ENCODE results near the gene EFNA5. TPM values are rescaled to one million over a fixed set of nuclear protein-coding genes. Genes with fewer than 3 reads are reported as not detected.

Gene EFNA5
- total and polyA plus RNA-seq, 2 of the 13 experiments (the other 11 are each of a cell fraction or from before 2014, with no cell fraction given), result not detected

GRCh38 chr5:107418071-107418470 is 252.7 kb downstream of the EFNA5 start:
- no peak for FAIRE-seq
- Histone ChIP-seq H3K9me3 (ENCODE audit: low read length) (no peaks in the 10 kb centered on the region), H3K4me1 (ENCODE audit: insufficient read depth, low read length) (no peaks in the 10 kb centered on the region), H4K20me1 (ENCODE audit: insufficient read depth, low read length) (no peaks in the 10 kb centered on the region), H3K79me2 (ENCODE audit: insufficient read depth, low read length) (no peaks in the 10 kb centered on the region), H3K36me3 (replicated peaks in 1 of 2; ENCODE audit: control insufficient read depth in 1 of 2, insufficient read depth in 2 of 2, low read length in 2 of 2) (no peaks in the 10 kb centered on the region), H3K27ac (ENCODE audit: extremely low read length, insufficient read depth, low read length) (no peak overlapping the region), H3K4me2 (ENCODE audit: low read depth, low read length) (no peak overlapping the region), H3K9ac (ENCODE audit: insufficient read depth, low read depth, low read length) (no peak overlapping the region), H3K4me3 (replicated peaks in 1 of 3; ENCODE audit: insufficient read depth in 1 of 3, low read depth in 2 of 3, low read length in 3 of 3) (no peak overlapping the region), H2AFZ (ENCODE audit: low read length) (no peak overlapping the region), H3K27me3 (ENCODE audit: control insufficient read depth in 1 of 2, insufficient read depth in 2 of 2, low read length in 2 of 2) (no peaks in the 10 kb centered on the region)
- intact Hi-C loops (cut with micrococcal nuclease; ENCODE audit: unreplicated experiment) (no loop called here), in situ Hi-C loops (cut with HindIII; ENCODE audit: extremely low pct_ligation_motif_present, low pct_unique_long_range_greater_than_20kb) (no loop called here)
- ATAC-seq, result no peak
- no TSS peak for BruUV-seq (replicated peaks)
- CTCF ChIA-PET (ENCODE audit: low intra/inter-chr PET ratio, low total read pairs), result no interaction called here
- no peak for TF ChIP-seq FIP1L1 (IDR thresholded peaks at IDR 0.05; ENCODE audit: borderline replicate concordance, insufficient read depth, low read depth, low read length)
- TF ChIP-seq ZNF691 (CRISPR knock-in tag; IDR thresholded peaks at IDR 0.05; ENCODE audit: borderline replicate concordance, low read depth), result no peak
- TF ChIP-seq SCMH1 (CRISPR knock-in tag; IDR thresholded peaks at IDR 0.05; ENCODE audit: borderline replicate concordance), result no peak
- POLR2A ChIA-PET, result no interaction called here
- 3% methylated on average over 2 of the region's 2 CpGs for WGBS (ENCODE audit: low lambda C conversion rate)
- no peak for DNase-seq (ENCODE audit: low spot score)

- H3K79me2 ChIP-seq (ENCODE audit: insufficient read depth, low read length), result no peaks in the 10 kb centered on the region
- WGBS (ENCODE audit: low lambda C conversion rate), result 0% methylated on average over 1 of the region's 1 CpG
- H3K27me3 ChIP-seq (ENCODE audit: control insufficient read depth in 1 of 2, insufficient read depth in 2 of 2, low read length in 2 of 2), result no peaks in the 10 kb centered on the region
- H2AFZ ChIP-seq (ENCODE audit: low read length), result no peak overlapping the region
- H4K20me1 ChIP-seq (ENCODE audit: insufficient read depth, low read length), result no peaks in the 10 kb centered on the region
- no peak overlapping the region for H3K4me3 ChIP-seq (replicated peaks in 1 of 3; ENCODE audit: insufficient read depth in 1 of 3, low read depth in 2 of 3, low read length in 3 of 3)
- in situ Hi-C loops (cut with HindIII; ENCODE audit: extremely low pct_ligation_motif_present, low pct_unique_long_range_greater_than_20kb) (no loop called here), intact Hi-C loops (cut with micrococcal nuclease; ENCODE audit: unreplicated experiment) (no loop called here)
- DNase-seq (ENCODE audit: low spot score) (no peak), FAIRE-seq (no peak), ATAC-seq (no peak)
- ChIA-PET CTCF (ENCODE audit: low intra/inter-chr PET ratio, low total read pairs) (no interaction called here), POLR2A (no interaction called here)
- H3K27ac ChIP-seq (ENCODE audit: extremely low read length, insufficient read depth, low read length), result no peak overlapping the region
- H3K4me1 ChIP-seq (ENCODE audit: insufficient read depth, low read length), result no peaks in the 10 kb centered on the region
- no peaks in the 10 kb centered on the region for H3K36me3 ChIP-seq (replicated peaks in 1 of 2; ENCODE audit: control insufficient read depth in 1 of 2, insufficient read depth in 2 of 2, low read length in 2 of 2)
- H3K4me2 ChIP-seq (ENCODE audit: low read depth, low read length), result no peak overlapping the region
- BruUV-seq (replicated peaks), result no TSS peak
- no peak overlapping the region for H3K9ac ChIP-seq (ENCODE audit: insufficient read depth, low read depth, low read length)
- no peaks in the 10 kb centered on the region for H3K9me3 ChIP-seq (ENCODE audit: low read length)
- TF ChIP-seq MXI1 (IDR thresholded peaks at IDR 0.05; ENCODE audit: borderline replicate concordance, low read depth, low read length) (no peak), ZMYM3 (CRISPR knock-in tag; IDR thresholded peaks at IDR 0.05) (no peak), JUND (CRISPR knock-in tag; IDR thresholded peaks at IDR 0.05) (no peak), ZNF550 (CRISPR knock-in tag; IDR thresholded peaks at IDR 0.05; ENCODE audit: borderline replicate concordance) (no peak), THAP11 (CRISPR knock-in tag; IDR thresholded peaks at IDR 0.05) (no peak), STAT5B (CRISPR knock-in tag; IDR thresholded peaks at IDR 0.05) (no peak), MIER3 (CRISPR knock-in tag; IDR thresholded peaks at IDR 0.05; ENCODE audit: borderline replicate concordance) (no peak), E2F2 (CRISPR knock-in tag; IDR thresholded peaks at IDR 0.05; ENCODE audit: borderline replicate concordance) (no peak), ZNF530 (CRISPR knock-in tag; IDR thresholded peaks at IDR 0.05; ENCODE audit: low read depth) (no peak), RXRA (CRISPR knock-in tag; IDR thresholded peaks at IDR 0.05) (no peak), KLF9 (CRISPR knock-in tag; IDR thresholded peaks at IDR 0.05; ENCODE audit: low read depth) (no peak), SNAI1 (CRISPR knock-in tag; IDR thresholded peaks at IDR 0.05; ENCODE audit: borderline replicate concordance) (no peak), HNRNPUL1 (IDR thresholded peaks at IDR 0.05; ENCODE audit: low read depth, low read length) (no peak), ETV6 (CRISPR knock-in tag; conservative IDR thresholded peaks at IDR 0.05) (no peak)
- TF ChIP-seq, protein P1, sequence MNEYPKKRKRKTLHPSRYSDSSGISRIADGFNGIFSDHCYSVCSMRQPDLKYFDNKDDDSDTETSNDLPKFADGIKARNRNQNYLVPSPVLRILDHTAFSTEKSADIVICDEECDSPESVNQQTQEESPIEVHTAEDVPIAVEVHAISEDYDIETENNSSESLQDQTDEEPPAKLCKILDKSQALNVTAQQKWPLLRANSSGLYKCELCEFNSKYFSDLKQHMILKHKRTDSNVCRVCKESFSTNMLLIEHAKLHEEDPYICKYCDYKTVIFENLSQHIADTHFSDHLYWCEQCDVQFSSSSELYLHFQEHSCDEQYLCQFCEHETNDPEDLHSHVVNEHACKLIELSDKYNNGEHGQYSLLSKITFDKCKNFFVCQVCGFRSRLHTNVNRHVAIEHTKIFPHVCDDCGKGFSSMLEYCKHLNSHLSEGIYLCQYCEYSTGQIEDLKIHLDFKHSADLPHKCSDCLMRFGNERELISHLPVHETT (CRISPR knock-in tag; conservative IDR thresholded peaks at IDR 0.05), result no peak
Measured at GRCh38 chr5:107415762-107416161, 255.0 kb downstream of the EFNA5 start.

Measured in HepG2 (cell line).